SK-N-SH treated with all-trans-retinoic acid at 6 μM for 48 hours (cell line): ENCODE results near the gene CHIA.

ENCODE experiments used
- ARNTL ChIP-seq: fragments of 450-650 bp; formaldehyde crosslinking; IDR thresholded peaks from 2 replicates; pipeline ENCODE4 v1.5.0; 2020; ENCODE audit warnings: low read depth, mild to moderate bottlenecking, moderate library complexity, borderline replicate concordance
- BACH2 ChIP-seq: fragments of 250-450 bp; sonication (Bioruptor Pico); IDR thresholded peaks from 2 replicates; pipeline ENCODE4 v1.9.0; 2021; ENCODE audit warnings: mild to moderate bottlenecking, borderline replicate concordance
- CREB5 ChIP-seq: fragments of 250-450 bp; sonication (Bioruptor Pico); IDR thresholded peaks from 2 replicates; pipeline ENCODE4 v1.5.1; 2020; ENCODE audit warnings: low read depth, mild to moderate bottlenecking, moderate library complexity
- CSRNP3 ChIP-seq: fragments of 250-450 bp; sonication (Bioruptor Pico); IDR thresholded peaks from 2 replicates; pipeline ENCODE4 v1.5.1; 2021; ENCODE audit warnings: mild to moderate bottlenecking, moderate library complexity
- GLIS3 ChIP-seq: fragments of 250-450 bp; sonication (Bioruptor Pico); IDR thresholded peaks from 2 replicates; pipeline ENCODE4 v1.5.0; 2020; ENCODE audit warnings: mild to moderate bottlenecking, moderate library complexity
- PATZ1 ChIP-seq: fragments of 250-450 bp; sonication (Bioruptor Pico); IDR thresholded peaks from 2 replicates; pipeline ENCODE4 v1.8.0; 2020; ENCODE audit warnings: mild to moderate bottlenecking, moderate library complexity, borderline replicate concordance
- PPARA ChIP-seq: fragments of 250-450 bp; sonication (Bioruptor Pico); IDR thresholded peaks from 2 replicates; pipeline ENCODE4 v1.5.0; 2020; ENCODE audit warnings: mild to moderate bottlenecking, borderline replicate concordance
- RARB ChIP-seq: fragments of 250-450 bp; sonication (Bioruptor Pico); IDR thresholded peaks from 2 replicates; pipeline ENCODE4 v1.8.0; 2021; ENCODE audit warnings: mild to moderate bottlenecking, moderate library complexity
- TSHZ2 ChIP-seq: fragments of 250-450 bp; sonication (Bioruptor Pico); IDR thresholded peaks from 2 replicates; pipeline ENCODE4 v1.5.0; 2020; ENCODE audit warnings: mild to moderate bottlenecking, moderate library complexity
- ZFP3 ChIP-seq: fragments of 250-450 bp; sonication (Bioruptor Pico); IDR thresholded peaks from 2 replicates; pipeline ENCODE4 v1.5.0; 2020; ENCODE audit warnings: mild to moderate bottlenecking, moderate library complexity
- ZNF70 ChIP-seq: fragments of 450-650 bp; formaldehyde crosslinking; IDR thresholded peaks from 2 replicates; pipeline ENCODE4 v1.5.0; 2020; ENCODE audit warnings: mild to moderate bottlenecking, moderate library complexity
- ZNF8 ChIP-seq: fragments of 450-650 bp; formaldehyde crosslinking; IDR thresholded peaks from 2 replicates; pipeline ENCODE4 v1.5.0; 2020; ENCODE audit warnings: mild to moderate bottlenecking, moderate library complexity

GRCh38 chr1:111241797-111242196, 48.9 kb upstream of the CHIA start:
- no peak for TF ChIP-seq PATZ1 (CRISPR knock-in tag)
- no peak for TF ChIP-seq ZNF8 (CRISPR knock-in tag)
- no peak for TF ChIP-seq ZNF70 (CRISPR knock-in tag)
- TF ChIP-seq TSHZ2 (CRISPR knock-in tag), result no peak
- TF ChIP-seq PPARA (CRISPR knock-in tag), result no peak
- TF ChIP-seq ZFP3 (CRISPR knock-in tag), result no peak
- no peak for TF ChIP-seq ARNTL (CRISPR knock-in tag)
- no peak for TF ChIP-seq CREB5 (CRISPR knock-in tag)
- no peak for TF ChIP-seq GLIS3
- no peak for TF ChIP-seq BACH2 (CRISPR knock-in tag)
- TF ChIP-seq RARB (CRISPR knock-in tag), result no peak
- TF ChIP-seq CSRNP3 (CRISPR knock-in tag), result no peak
